HG03045 (cell line): ENCODE results near the gene SUB1.
"Not testable (repeated sequence)": the region's sequence is repeated elsewhere in the genome, so short reads cannot be mapped to it uniquely, and the experiment has no call there.

Source experiments
- ATAC-seq: cut with Tn5 transposase; IDR thresholded peaks from one replicate; pipeline ENCODE4 v1.9.1; 2021; ENCODE audit warnings: mild to moderate bottlenecking, moderate library complexity; ENCODE audit not compliant: unreplicated experiment

The SUB1 gene

DNA sequence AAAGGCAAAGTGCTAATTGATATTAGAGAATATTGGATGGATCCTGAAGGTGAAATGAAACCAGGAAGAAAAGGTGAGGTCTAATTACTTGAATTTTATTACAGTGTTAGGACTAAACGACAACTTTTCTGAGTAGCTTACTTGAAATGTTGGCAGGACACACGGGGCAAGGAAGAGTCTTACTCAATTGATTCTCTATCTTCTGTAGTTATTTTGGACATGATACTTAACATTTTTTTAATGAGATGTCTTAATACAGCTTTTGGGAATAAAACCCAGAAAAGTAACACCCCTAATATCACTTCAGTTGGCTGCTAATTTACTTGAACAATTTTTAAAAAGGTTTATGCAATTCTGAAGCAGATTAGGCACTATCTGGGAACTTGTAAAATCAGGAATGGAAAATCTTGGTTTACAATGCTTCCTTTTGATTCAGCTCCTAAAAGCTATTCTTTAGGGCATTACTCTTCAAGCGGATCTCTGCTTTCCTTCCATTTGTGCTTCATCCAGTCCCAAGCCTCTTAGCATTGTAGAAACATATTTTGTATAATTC, 13.7 kb downstream of the SUB1 start:
- no peak for ATAC-seq

DNA sequence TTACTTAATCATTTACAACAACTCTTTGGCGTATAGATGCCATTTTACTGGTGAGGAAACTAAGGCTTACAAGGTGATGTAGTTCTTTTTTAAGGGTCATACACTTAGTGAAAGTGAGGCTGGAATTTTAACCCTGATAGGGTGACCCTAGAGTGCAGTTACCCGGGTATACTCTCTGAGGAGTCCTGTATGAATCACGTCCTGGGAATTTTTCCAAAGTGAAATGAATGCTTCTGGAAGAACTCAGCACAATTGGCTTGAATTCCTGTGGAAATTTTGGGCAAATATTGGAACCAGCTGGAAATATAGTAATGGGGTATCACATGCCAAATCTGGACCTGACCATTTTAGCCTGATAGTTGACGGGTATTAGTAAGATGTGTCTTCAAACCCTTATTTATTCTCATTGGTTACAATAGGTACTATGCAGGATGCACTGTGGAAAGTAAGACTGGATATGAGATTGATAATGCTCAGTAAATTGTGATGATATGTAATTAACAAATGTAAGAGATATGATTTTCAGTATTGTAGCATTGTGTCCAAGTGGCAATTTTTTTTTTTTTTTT, 14.8 kb downstream of the SUB1 start:
- ATAC-seq, result no peak

DNA sequence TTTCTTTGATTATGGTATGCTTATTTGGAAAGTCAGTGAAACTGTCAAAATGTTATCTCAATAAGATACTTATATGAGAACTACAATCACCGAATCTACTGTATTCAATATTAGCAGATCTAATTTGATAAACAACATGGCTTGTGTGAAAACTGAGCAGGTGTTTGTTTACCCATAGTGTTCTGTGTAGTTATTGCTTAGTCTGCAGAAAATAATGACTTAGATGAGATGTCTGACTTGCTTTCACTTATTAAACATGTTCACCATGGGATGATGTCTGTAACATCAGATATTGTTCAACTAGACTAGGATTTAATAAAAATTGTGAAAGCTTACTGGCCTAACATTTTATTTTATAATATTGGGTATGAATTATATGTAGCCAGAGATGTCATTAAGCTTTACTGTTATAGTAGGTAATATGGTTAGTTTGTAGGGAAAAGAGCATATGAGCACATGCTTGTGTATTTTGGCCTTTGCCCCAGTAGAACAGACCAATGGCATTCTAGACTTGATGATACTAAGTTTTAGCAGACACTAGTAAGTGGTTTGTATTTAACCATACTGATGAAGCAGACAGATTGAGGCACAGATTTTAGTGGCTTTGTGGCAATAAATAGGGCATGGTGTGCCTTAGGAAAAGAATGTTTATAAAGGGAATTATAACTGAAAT, 16.4 kb downstream of the SUB1 start:
- ATAC-seq, result no peak

DNA sequence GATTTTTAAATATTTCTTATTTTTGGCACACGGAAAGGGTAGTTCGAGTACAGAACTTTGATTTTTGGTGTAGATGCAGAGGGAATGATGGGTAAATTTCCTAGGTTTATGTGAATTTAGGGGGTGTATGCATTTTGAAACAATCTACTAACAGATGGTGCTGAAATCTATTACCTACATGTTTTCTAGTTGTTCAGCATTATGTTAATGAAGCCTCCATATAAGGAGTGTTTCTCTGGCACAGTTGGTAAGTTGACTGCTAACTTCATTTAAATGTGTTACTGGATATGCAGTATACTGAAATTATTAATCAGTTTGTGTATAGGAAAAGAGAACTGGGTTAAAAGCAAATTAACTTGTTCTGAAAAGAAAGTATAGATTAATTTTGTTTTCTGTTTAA, 17.5 kb downstream of the SUB1 start:
- no peak for ATAC-seq

DNA sequence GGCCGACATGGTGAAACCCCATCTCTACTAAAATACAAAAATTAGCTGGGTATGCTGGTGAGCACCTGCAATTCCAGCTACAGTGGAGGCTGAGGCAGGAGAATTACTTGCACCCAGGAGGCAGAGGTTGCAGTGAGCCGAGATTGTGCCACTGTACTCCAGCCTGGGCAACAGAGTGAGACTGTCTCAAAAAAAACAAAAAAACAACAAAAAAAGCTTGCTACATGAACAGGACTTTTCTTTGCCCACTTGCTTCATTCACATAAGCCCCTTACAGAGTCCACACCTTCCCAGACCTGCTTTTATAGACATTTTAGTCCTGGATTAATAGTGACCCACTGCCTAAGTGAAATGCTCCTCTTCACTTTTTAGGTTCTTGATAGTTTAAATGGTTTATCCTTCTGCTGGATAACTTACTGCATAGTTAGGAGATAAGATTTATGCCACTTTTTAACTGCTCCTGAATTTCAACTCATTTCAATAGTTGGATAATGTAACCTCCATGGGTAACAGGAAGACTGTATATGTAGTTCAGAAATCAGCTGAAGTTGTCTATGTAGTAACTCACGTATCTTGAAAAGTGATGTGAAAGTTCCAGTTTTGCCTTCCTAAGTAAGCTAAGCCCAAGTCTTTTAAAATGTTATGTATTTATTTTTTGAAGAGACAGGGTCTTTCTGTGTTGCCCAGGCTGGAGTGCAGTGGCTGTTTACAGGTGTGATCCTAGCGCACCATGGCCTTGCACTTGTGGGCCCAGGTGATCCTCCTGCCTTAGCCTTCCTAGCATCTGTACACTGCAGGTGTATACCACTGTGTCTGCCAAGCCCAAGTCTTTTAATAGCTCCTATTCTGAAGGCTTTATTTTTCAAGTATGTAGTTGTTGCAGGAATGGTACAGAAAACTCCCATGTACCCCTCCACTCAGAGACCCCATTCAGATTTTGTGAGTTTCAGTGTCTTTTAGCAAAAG, 19.7 kb downstream of the SUB1 start:
- ATAC-seq, result no peak

DNA sequence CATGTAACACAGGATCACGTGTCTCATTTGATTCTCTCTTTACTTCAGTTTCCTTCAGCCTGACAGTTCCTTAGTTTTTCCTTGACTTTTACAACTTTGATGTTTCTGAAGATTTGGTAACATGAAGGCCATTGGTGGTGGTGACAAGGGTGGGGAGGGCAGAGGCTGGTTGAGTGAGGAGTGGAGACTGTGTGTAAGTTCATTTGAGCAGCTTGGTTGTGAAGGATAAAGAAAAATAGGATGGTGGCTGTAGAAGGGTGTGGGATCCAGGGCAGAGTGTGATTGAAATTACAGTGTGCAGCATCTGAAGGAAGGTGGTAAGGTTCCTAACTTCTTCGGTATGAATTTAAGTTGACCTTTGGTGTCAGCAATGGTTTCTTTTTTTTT, 20.4 kb downstream of the SUB1 start:
- no peak for ATAC-seq

DNA sequence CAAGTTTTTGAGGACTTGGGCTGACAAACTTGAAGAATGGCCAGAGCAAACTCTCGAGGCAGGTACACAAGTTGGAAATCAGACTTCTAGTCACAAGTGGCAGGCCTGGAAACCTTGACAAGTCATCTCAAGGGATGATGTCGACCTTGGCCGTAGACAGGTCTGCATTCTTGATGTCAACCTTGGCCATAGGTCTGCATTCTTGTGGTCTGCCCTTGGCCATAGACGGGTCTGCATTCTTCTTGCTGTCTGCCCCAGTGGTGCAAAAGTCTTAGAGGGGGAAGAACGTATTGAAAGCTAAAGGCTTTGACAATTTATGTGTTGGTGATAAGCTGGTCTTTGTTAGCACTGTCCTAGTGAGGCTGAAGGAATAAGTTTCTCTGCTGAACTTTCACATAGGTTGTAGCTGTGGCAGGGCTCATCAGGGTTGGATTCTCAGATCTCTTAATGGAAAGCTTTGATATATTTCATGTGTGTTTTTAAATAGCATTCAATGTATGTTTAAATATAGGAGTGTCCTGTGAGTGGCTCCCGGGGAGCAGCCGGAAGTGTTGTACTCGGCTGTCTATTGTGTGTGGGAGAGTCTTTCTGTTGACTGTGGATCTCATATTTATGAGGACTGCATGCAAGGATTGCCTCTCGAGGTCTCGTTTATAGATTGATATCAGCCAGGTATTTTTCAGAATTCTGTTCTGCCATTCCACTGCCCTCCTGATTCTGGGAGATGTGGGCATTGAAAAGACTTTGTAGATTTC, 27.0 kb downstream of the SUB1 start:
- no peak for ATAC-seq

DNA sequence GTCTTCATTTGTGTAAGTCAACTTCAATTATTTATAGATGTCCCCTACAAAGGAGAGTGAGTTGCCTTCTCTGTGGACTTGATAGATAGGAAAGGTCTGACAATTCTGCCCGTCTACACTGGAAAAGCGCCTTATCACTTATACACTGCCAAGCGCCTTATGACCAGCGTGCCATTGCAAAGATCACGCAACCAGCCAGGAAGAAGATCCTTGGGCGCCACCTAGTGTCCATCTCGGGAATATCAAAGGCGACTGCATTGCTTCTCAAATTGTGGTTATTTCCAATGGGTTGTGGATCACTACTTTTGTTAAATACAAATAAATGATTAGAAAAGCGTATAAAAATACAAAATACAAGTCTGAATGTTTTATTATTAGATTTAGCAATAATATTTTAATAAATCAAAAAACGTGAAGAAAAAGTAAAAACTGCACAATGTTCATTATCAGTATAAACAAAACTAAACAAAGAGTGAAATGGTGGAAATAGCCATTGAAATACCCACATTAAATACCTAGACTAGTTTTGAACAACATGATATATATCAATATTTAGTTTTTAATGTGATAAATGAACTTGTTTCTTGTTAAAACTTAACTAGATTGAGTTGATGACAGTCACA, 27.8 kb downstream of the SUB1 start:
- ATAC-seq, result peak; percentile 65

DNA sequence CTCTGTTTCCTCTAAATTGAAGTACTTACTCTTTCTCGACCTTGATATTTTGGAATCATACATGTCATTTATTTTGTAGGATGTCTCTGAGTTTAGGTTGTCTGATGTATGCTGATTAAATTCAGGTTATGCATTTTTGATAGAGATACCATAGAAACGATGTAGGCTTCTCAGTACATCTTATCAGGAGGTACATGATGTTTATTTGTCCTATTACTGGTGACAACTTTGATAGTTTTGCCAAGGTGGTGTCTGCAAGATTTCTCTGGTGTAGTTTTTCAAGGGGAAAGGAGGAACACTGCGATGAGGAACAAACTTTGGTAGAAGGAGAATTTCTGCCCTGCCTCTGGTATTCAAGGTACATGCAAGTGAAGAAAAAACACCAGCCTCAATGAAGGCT, 29.9 kb downstream of the SUB1 start:
- no peak for ATAC-seq

DNA sequence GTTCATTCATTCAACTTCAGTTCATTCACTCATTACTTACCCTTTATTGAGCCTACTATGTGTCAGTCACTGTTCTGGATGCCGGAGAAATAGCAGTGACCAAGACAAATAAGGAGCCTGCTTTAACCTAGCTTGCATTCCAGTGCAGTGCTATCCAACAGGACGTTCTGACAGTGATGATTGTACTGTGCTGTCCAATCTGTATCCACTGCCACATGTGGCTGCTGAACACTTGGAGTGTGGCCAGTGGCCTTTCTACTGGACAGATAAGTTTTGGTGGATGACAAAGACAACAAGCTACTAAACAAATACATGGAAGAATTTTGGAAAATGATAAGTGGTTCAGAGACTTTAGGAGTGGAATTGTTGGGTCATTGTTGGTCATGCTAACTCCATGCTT, 33.6 kb downstream of the SUB1 start:
- no peak for ATAC-seq

DNA sequence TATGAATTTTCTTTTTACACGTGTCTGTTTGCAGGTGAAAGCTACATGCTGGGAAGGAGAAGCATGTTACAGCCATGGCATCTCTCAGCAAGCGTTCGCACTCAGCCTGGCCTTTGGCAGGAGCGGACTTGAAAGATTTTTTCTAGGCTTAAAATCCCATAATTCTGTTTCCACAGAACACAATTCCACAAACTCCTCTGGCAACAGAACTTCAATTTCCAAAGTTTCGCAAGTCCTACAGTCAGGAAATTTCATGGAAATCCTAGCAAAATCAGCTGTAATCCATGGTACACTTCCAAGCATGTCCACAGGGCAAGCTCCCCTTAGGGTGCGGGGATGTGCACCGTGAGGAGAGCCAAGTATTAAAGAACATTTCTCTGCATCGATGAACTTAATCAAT, 35.9 kb downstream of the SUB1 start:
- ATAC-seq, result no peak

DNA sequence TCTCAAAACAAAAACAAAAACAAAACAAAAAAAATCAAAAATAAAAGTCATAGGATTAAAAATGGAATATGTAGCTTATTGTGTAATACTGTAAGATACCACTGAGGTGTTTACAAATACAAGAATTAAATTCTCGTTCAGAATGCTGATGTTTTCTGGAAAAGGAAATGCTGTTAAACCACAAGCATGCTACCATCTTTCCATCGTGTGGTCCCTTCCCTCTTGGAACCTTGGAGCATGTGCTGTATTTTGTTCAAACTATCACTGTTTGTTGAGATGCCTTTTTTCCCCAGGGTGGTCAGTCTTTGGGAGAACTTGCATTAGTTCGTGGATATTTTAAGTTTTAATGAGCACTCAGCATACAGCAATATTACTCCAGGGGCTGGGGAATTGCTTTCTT, 39.7 kb downstream of the SUB1 start:
- no peak for ATAC-seq

DNA sequence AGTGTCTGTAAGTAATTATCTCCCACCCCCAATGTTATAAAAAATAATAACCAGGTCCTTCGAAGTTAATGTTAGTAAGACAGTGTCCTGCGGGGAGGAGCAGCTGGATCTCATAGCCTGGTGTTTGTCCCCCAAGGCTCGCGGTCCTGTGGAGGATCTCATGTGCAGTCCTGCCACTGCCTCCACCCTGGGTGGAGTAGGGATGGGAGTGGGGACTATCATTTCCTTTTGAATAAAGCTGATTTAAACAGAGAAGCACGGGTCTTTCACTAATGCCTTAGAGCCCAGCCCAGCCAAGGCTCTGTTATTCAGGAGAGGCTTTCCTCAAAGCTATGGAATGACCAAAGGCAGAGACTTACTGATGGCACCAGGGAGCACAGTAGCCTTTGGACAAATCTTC, 40.2 kb downstream of the SUB1 start:
- ATAC-seq, result no peak

DNA sequence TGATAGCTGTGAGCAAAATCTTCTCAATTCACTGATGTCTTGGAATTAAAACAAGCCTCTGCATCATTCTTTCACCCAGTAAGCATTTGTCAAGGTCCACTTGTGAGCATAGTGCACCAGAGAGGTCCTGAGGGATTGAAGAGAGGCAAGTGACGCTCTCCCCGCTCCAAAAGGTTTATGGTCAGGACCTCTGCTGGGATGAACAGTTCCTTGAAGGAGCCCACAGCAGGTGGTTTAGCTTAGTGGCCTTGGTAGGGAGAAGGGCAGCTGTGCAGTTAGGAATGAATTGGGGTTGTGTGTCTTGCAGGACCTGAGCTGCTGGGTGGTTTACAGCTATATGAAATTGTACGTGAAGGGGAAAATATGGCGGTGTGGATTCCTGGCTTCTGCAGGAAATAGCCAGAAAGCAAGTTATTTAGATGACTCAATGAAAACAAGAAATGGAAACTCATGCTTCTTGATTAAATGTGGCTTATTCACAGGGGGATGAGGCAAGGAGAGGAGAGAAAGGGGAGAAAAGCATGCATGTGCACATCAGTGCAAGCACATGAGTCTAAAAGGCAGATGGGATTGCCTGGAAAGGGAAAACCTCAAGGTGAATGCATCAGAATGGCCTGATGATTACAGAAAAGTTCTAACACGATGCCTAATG, 42.0 kb downstream of the SUB1 start:
- no peak for ATAC-seq

DNA sequence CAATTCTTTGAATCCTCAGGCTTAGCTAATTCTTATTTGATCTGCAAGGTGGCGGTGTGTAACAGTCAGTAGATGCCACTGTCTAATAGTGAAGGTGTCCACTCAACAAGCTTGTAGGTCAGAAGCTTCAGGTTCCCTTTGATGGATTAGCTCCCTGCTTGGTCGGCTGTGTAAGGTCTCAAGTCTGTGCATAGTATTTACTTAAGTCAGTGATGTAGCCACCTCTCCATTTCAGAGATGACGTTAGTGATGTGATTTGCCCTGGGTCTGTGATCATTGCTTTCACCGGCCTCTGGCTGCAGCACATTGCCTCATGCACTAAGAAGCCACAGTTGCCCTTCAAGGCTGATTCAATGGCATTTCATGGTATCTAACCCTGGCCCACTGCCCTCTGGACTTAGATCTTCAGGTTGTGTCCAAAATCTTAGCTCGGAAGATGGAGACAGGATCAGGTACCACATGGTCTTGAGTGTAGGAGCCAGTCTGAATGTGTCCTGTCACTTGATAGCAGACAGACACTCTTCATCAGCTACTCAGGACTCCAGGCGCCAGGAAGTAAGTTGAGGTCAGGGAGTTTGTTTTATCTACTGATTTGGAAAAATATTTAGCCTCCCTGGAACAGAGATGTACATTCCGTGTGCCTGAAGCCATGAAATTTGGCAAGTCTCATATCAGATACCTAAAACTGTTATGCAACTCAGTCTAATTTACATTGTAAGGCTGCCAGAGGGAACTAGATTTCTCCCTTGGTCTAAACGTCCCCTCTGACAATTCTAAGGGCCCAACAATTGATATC, 42.9 kb downstream of the SUB1 start:
- ATAC-seq, result no peak

DNA sequence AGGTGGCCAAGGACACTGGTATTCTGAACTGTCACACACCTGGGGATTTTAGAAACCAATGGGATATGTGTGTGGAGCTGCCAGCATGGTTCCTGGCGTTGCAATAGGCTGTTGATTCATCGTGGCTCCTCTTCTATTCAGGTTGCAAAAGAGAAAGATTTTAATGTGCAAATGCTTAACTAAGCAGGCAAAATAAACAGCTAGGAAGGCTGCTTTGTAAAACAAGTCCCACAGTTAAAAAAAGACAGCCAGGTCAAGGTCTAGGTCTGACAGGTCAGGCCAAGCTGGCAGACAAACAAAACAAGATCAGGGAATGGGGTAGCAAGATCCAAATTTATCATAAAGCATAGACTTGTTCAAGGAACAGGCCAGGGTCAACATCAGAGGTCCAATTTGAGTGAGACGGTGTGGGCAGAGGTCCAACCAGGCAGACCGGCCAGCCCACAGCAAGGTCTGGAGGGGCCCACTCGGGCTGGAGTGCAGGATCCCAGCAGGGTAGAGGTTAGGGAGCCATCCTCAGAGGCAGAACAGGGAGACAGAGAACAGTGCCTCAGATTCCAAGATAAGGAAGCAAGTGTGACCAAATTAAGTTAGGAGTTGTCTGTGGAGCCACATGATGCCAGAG, 45.6 kb downstream of the SUB1 start:
- no peak for ATAC-seq

DNA sequence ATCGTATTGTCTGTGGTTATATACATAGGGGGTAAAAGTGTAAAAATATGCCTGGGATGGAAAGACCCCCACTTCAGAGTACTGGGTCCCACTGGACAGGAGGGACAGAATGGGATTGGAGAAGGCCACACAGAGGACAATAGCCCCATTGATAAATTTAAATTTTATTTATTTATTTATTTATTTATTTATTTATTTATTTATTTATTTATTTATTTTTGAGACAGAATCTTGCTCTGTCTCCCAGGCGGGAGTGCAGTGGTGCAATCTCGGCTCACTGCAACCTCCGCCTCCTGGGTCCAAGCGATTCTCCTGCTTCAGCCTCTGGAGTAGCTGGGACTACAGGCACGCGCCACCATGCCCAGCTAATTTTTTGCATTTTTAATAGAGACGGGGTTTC, 47.7 kb downstream of the SUB1 start:
- not testable (repeated sequence) for ATAC-seq

DNA sequence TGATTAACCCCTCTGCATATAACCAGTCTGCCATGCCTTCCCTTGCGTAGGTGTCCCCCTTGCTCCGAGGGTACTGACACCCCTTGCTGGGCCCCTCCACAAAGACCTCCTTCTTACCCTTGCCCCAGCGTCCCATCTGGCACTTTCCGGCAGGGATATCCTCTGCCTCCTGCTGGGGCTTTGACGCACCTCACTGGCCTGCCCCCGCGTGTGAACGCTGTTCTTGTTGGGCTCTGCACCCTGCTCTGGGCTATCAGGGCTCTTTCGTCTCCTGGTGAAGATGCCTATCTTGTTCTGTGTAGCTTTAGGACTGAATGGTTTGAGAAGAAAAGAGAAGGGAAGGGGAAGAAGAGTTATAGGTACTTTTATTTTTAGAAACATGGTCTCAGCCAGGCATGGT, 53.0 kb downstream of the SUB1 start:
- ATAC-seq, result no peak

DNA sequence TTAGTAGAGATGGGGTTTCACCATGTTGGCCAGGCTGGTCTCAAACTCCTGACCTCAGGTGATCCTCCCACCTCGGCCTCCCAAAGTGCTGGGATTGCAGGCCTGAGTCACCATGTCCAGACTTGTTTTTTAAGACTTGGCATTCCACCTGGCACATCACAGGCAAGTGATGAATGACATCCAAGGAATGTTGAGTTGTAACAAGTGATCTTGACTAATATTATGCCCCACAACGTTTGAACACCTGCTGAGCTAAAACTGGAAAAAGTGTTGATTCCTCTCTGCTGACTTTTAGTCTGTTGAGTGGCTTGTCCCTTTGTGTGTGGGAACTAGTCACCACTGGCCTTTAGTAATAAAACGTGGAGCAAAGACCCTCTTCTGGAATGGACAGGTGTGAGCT, 54.6 kb downstream of the SUB1 start:
- ATAC-seq, result no peak
